OCI-LY3 (cell line): ENCODE data around the gene SRF.

Experiments used
- H2AFZ ChIP-seq: fragments of 200-600, 300-600 bp; shearing (Covaris generic); 2 replicates; pipeline ENCODE4 v1.6.0; 2014; ENCODE audit warnings: antibody characterized with exemption, low read depth, low read length
- H3K27ac ChIP-seq: fragments of 200-600, 300-600 bp; sonication (generic); 2 replicates; pipeline ENCODE4 v1.5.1; 2014; ENCODE audit warnings: mild to moderate bottlenecking, low read length, moderate library complexity, mixed read lengths
- H3K27me3 ChIP-seq: fragments of 200-600, 300-600 bp; sonication (generic); 2 replicates; pipeline ENCODE4 v1.6.1; 2014; ENCODE audit warnings: low read depth, low read length, mixed read lengths
- H3K36me3 ChIP-seq: fragments of 200-600, 300-600 bp; sonication (generic); replicated peaks from 2 replicates; pipeline ENCODE3; 2014; ENCODE audit warnings: low read depth, low read length, mixed read lengths
- H3K4me1 ChIP-seq: fragments of 300-600, 200-600 bp; sonication (generic); 2 replicates; pipeline ENCODE4 v1.6.1; 2014; ENCODE audit warnings: low read length, mixed read lengths
- H3K4me2 ChIP-seq: fragments of 200-600, 300-600 bp; sonication (generic); 2 replicates; pipeline ENCODE4 v1.6.1; 2014; ENCODE audit warnings: low read length, mixed read lengths
- H3K4me3 ChIP-seq: fragments of 300-600, 200-600 bp; sonication (generic); 2 replicates; pipeline ENCODE4 v1.5.1; 2014; ENCODE audit warnings: antibody characterized with exemption, mild to moderate bottlenecking, low read length, moderate library complexity
- H3K79me2 ChIP-seq: fragments of 300-600, 200-600 bp; shearing (Covaris generic); 2 replicates; pipeline ENCODE4 v1.6.1; 2014; ENCODE audit warnings: mild to moderate bottlenecking, low read length, mixed read lengths
- H3K9ac ChIP-seq: fragments of 300-600, 200-600 bp; shearing (Covaris generic); 2 replicates; pipeline ENCODE4 v1.6.0; 2014; ENCODE audit warnings: mild to moderate bottlenecking, low read length, moderate library complexity
- H3K9me3 ChIP-seq: fragments of 200-600, 300-600 bp; shearing (Covaris generic); 2 replicates; pipeline ENCODE4 v1.6.1; 2014; ENCODE audit warnings: low read length, mixed read lengths; ENCODE audit not compliant: insufficient read depth
- H4K20me1 ChIP-seq: fragments of 200-600, 300-600 bp; sonication (generic); 2 replicates; pipeline ENCODE4 v1.6.1; 2016; ENCODE audit warnings: low read length, mixed read lengths; ENCODE audit not compliant: insufficient read depth
- EZH2phosphoT487 ChIP-seq: fragments of 200-600 bp; shearing (Covaris generic); IDR thresholded peaks from 2 replicates; pipeline ENCODE4 v1.6.1; 2018; ENCODE audit warnings: antibody characterized with exemption, mixed run types, low read depth
- TF ChIP-seq, protein P1 (sequence below): fragments of 200-600, 300-600 bp; sonication (generic); IDR thresholded peaks from 2 replicates; pipeline ENCODE4 v1.5.1; 2014; ENCODE audit warnings: antibody characterized with exemption, low read length, low read depth

SRF gene

GRCh38 chr6:43188426-43188825 is 17.4 kb downstream of the SRF start:
- no peak overlapping the region for H3K9ac ChIP-seq
- H3K27ac ChIP-seq = no peak overlapping the region
- 0 out of 2 replicates have a peak, but pooled peaks cover under 1% of the 10 kb centered on the region for H3K79me2 ChIP-seq
- H3K9me3 ChIP-seq = no peaks in the 10 kb centered on the region
- H3K4me2 ChIP-seq = no peak overlapping the region
- no peaks in the 10 kb centered on the region for H4K20me1 ChIP-seq
- no peaks in the 10 kb centered on the region for H3K27me3 ChIP-seq
- H3K4me3 ChIP-seq = no peak overlapping the region
- TF ChIP-seq, protein P1, sequence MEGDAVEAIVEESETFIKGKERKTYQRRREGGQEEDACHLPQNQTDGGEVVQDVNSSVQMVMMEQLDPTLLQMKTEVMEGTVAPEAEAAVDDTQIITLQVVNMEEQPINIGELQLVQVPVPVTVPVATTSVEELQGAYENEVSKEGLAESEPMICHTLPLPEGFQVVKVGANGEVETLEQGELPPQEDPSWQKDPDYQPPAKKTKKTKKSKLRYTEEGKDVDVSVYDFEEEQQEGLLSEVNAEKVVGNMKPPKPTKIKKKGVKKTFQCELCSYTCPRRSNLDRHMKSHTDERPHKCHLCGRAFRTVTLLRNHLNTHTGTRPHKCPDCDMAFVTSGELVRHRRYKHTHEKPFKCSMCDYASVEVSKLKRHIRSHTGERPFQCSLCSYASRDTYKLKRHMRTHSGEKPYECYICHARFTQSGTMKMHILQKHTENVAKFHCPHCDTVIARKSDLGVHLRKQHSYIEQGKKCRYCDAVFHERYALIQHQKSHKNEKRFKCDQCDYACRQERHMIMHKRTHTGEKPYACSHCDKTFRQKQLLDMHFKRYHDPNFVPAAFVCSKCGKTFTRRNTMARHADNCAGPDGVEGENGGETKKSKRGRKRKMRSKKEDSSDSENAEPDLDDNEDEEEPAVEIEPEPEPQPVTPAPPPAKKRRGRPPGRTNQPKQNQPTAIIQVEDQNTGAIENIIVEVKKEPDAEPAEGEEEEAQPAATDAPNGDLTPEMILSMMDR = no peak
- no peak for TF ChIP-seq EZH2phosphoT487
- peaks cover 35% of the 10 kb centered on the region for H3K36me3 ChIP-seq
- H2AFZ ChIP-seq = no peak overlapping the region
- no peaks in the 10 kb centered on the region for H3K4me1 ChIP-seq

- no peak overlapping the region for H3K4me3 ChIP-seq
- no peaks in the 10 kb centered on the region for H4K20me1 ChIP-seq
- peaks cover 35% of the 10 kb centered on the region for H3K36me3 ChIP-seq
- TF ChIP-seq, protein P1 = no peak
- no peak for TF ChIP-seq EZH2phosphoT487
- H3K9ac ChIP-seq = no peak overlapping the region
- H3K9me3 ChIP-seq = no peaks in the 10 kb centered on the region
- no peaks in the 10 kb centered on the region for H3K4me1 ChIP-seq
- no peak overlapping the region for H2AFZ ChIP-seq
- H3K27me3 ChIP-seq = no peaks in the 10 kb centered on the region
- no peak overlapping the region for H3K27ac ChIP-seq
- H3K79me2 ChIP-seq = no peaks in the 10 kb centered on the region
- H3K4me2 ChIP-seq = no peak overlapping the region
Measured at GRCh38 chr6:43189776-43190304, 18.8 kb downstream of the SRF start.

DNA sequence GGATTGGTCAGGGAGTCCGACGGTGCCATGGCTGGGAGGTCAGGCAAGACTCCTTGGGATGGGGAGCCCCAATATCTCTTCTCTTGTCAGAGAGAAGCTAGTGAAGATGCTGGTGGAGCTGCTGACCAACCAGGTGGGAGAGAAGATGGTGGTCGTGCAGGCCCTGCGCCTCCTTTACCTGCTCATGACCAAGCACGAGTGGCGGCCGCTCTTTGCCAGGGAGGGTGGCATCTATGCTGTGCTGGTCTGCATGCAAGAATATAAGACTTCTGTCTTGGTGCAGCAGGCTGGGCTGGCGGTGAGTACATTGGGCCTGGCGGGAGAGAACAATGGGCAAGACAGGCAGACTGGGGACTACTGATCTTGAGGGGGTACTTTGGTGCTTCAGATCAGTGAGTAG is 21.8 kb downstream of the SRF start:
- Histone ChIP-seq H3K4me1 (no peaks in the 10 kb centered on the region), H3K36me3 (peaks cover 17% of the 10 kb centered on the region)

DNA sequence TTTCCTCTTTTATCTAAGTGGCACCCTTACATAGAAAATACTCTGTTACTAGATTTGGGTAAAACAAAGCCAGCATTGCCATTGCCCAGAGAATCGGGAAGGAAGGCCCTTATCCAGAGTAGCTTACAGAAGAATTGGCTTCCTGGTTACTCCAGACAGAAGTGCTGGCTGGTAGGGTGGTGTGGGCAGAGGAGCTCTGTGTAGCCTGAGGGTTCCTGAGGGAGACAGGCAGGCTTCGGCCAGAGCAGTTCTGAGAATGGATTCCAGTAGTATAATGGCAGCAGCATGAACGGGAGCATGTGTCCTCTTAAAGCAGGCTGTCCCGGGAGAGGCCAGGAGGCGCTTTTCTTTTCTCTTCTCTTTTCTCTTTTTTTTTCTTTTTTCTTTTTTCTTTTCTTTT is 22.9 kb downstream of the SRF start:
- TF ChIP-seq, protein P1 = no peak
- no peak for TF ChIP-seq EZH2phosphoT487
- Histone ChIP-seq H3K9me3 (no peaks in the 10 kb centered on the region), H3K36me3 (peaks cover 13% of the 10 kb centered on the region), H3K79me2 (no peaks in the 10 kb centered on the region), H3K4me3 (no peak overlapping the region), H3K4me2 (no peak overlapping the region), H3K4me1 (no peaks in the 10 kb centered on the region), H4K20me1 (no peaks in the 10 kb centered on the region), H3K27me3 (no peaks in the 10 kb centered on the region), H3K9ac (no peak overlapping the region), H3K27ac (no peak overlapping the region), H2AFZ (no peak overlapping the region)

More for the DNA sequence above, 21.8 kb downstream of the SRF start:
- Histone ChIP-seq H3K4me3 (no peak overlapping the region), H3K9ac (no peak overlapping the region), H4K20me1 (no peaks in the 10 kb centered on the region), H3K4me2 (no peak overlapping the region), H3K27ac (no peak overlapping the region), H3K79me2 (no peaks in the 10 kb centered on the region), H2AFZ (no peak overlapping the region), H3K27me3 (no peaks in the 10 kb centered on the region), H3K9me3 (no peaks in the 10 kb centered on the region)
- TF ChIP-seq, protein P1 = no peak
- no peak for TF ChIP-seq EZH2phosphoT487
